Measurements from ENCODE around the gene FAM83D. TPM values are rescaled to one million over a fixed set of nuclear protein-coding genes. Genes with fewer than 3 reads are reported as not detected.

FAM83D gene
- total and polyA plus RNA-seq, 2 donors (not counting 1 experiment from before 2014, with no cell fraction given) = 0.82 to 1.7 TPM

DNA sequence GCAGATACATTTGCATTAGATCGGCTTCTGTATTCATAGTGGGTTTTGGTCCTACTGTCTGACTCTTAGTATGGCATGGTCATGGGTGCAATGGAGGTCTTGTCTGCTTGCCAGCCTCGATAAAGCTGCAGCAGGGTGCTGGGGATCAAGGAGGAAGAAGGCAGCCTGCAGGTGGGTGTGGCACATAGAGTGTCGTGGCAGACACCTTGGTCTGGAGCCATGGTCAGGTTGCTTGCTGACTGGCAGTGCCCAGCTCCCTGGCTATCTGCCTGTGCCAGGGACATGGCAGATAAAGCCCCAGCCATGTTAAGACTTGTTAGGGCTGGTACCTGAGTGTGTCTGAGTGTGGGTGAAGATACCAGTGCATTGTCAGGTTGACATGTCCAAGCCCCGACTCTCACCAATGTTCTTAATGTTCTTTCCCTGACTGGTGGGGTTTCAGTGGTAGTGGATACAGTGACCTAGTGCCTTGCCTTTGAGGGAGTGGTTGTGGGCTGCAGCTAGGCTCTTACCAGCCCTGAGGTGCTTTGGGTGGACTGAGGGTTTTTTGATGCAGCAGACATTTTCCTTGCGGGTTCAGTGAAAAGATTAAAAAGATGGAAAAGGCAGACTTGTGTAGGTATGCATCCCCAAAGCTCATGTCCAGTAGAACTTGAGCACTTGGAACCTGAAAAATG is 1.8 kb downstream of the FAM83D start:
- peak overlapping the region; percentile 99 for H3K4me2 ChIP-seq (replicated peaks; ENCODE audit: low read depth, low read length, poor library complexity, severe bottlenecking)
- peaks cover 27% of the 10 kb centered on the region for H3K4me1 Mint-ChIP-seq
- TF ChIP-seq, protein P1, sequence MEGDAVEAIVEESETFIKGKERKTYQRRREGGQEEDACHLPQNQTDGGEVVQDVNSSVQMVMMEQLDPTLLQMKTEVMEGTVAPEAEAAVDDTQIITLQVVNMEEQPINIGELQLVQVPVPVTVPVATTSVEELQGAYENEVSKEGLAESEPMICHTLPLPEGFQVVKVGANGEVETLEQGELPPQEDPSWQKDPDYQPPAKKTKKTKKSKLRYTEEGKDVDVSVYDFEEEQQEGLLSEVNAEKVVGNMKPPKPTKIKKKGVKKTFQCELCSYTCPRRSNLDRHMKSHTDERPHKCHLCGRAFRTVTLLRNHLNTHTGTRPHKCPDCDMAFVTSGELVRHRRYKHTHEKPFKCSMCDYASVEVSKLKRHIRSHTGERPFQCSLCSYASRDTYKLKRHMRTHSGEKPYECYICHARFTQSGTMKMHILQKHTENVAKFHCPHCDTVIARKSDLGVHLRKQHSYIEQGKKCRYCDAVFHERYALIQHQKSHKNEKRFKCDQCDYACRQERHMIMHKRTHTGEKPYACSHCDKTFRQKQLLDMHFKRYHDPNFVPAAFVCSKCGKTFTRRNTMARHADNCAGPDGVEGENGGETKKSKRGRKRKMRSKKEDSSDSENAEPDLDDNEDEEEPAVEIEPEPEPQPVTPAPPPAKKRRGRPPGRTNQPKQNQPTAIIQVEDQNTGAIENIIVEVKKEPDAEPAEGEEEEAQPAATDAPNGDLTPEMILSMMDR (IDR thresholded peaks at IDR 0.05) = no peak
- TF ChIP-seq EZH2 (IDR thresholded peaks at IDR 0.05; ENCODE audit: borderline replicate concordance, insufficient read depth, low read depth, low read length, poor library complexity, severe bottlenecking) = no peak
- intact Hi-C loops (cut with micrococcal nuclease) = loop anchor here (2.0 kb wide), 1 partner anchor 281 kb away; no protein-coding TSS in a partner anchor
- H3K36me3 ChIP-seq (replicated peaks in 1 of 2; ENCODE audit: control extremely low read depth in 1 of 2, control insufficient read depth in 1 of 2, extremely low read depth in 1 of 2, insufficient read depth in 2 of 2, low read length in 1 of 2) = peaks cover 0 to 4% of the 10 kb centered on the region in 2 experiments
- no peak overlapping the region for H3K9ac ChIP-seq (ENCODE audit: low read length)
- CTCF ChIA-PET = interaction anchor here (1.6 to 2.3 kb wide), 2 partner anchors 34 to 121 kb away, joined by 4 to 8 read pairs; partner anchors contain the start of gene DHX35
- H3K4me3 ChIP-seq (ENCODE audit: control extremely low read depth in 1 of 5, extremely low read depth in 1 of 5, insufficient read depth in 1 of 5, low read depth in 2 of 5, low read length in 4 of 5) = no peak overlapping the region
- peaks cover 0 to 3% (median 1%) of the 10 kb centered on the region in 4 experiments for H3K27me3 ChIP-seq (replicated peaks in 1 of 4; ENCODE audit: control extremely low read depth in 1 of 4, control insufficient read depth in 3 of 4, insufficient read depth in 4 of 4, low read length in 3 of 4)
- H3K9me3 ChIP-seq (ENCODE audit: control extremely low read depth in 1 of 3, control insufficient read depth in 2 of 3, insufficient read depth in 1 of 3, low read length in 2 of 3) = no peaks in the 10 kb centered on the region
- no peaks in the 10 kb centered on the region for H3K27me3 Mint-ChIP-seq
- peaks cover 6 to 18% of the 10 kb centered on the region in 2 donors for H3K4me1 ChIP-seq (ENCODE audit: control insufficient read depth in 2 of 2, insufficient read depth in 2 of 2, low read length in 2 of 2)
- H3K27ac Mint-ChIP-seq = no peak overlapping the region
- no peak overlapping the region for H2AFZ ChIP-seq (ENCODE audit: insufficient read depth, low read depth, low read length, poor library complexity, severe bottlenecking)
- H3K9me3 Mint-ChIP-seq (ENCODE audit: insufficient read depth) = no peaks in the 10 kb centered on the region
- POLR2A ChIA-PET = interaction anchor here (0.7 kb wide), 1 partner anchor 34 kb away, joined by 3 read pairs; the partner anchor contains the start of gene DHX35
- no peak for ATAC-seq (ENCODE audit: low read depth)
- WGBS (ENCODE audit: insufficient coverage) = 75% methylated on average over 5 of the region's 5 CpGs
- DNase-seq = no peak
- H3K27ac ChIP-seq (ENCODE audit: low read length in 2 of 2) = no peak overlapping the region
- no peaks in the 10 kb centered on the region for H4K20me1 ChIP-seq (ENCODE audit: control insufficient read depth, insufficient read depth, low read length, poor library complexity, severe bottlenecking)
- H3K79me2 ChIP-seq (ENCODE audit: control insufficient read depth, insufficient read depth, low read length) = peaks cover 45% of the 10 kb centered on the region
- H3K4me3 Mint-ChIP-seq = peak overlapping the region; percentile 70

DNA sequence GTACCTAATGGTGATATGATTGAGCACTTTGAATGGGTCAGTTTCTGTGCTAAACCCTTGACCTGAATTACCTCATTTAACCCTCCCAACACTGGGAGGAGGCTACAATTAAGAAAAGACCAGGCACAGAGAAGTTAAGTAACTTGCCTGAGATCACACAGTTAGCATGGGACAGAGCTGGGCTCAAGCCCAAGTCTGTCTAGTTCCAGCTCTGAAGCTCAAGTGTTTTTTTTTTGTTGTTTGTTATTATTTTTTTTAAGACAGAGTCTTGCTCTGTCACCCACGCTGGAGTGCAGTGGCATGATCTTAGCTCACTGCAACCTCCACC is 4.0 kb downstream of the FAM83D start:
- H3K27me3 Mint-ChIP-seq = no peaks in the 10 kb centered on the region
- Histone ChIP-seq H3K4me3 (ENCODE audit: control extremely low read depth in 1 of 5, extremely low read depth in 1 of 5, insufficient read depth in 1 of 5, low read depth in 2 of 5, low read length in 4 of 5) (no peak overlapping the region), H3K9me3 (ENCODE audit: control extremely low read depth in 1 of 3, control insufficient read depth in 2 of 3, insufficient read depth in 1 of 3, low read length in 2 of 3) (no peaks in the 10 kb centered on the region), H3K4me1 (ENCODE audit: control insufficient read depth in 2 of 2, insufficient read depth in 2 of 2, low read length in 2 of 2) (peaks cover 6 to 18% of the 10 kb centered on the region in 2 donors), H2AFZ (ENCODE audit: insufficient read depth, low read depth, low read length, poor library complexity, severe bottlenecking) (no peak overlapping the region), H3K9ac (ENCODE audit: low read length) (no peak overlapping the region), H3K27ac (ENCODE audit: low read length in 2 of 2) (no peak overlapping the region), H4K20me1 (ENCODE audit: control insufficient read depth, insufficient read depth, low read length, poor library complexity, severe bottlenecking) (no peaks in the 10 kb centered on the region), H3K4me2 (replicated peaks; ENCODE audit: low read depth, low read length, poor library complexity, severe bottlenecking) (no peak overlapping the region), H3K36me3 (replicated peaks in 1 of 2; ENCODE audit: control extremely low read depth in 1 of 2, control insufficient read depth in 1 of 2, extremely low read depth in 1 of 2, insufficient read depth in 2 of 2, low read length in 1 of 2) (no peaks in the 10 kb centered on the region), H3K79me2 (ENCODE audit: control insufficient read depth, insufficient read depth, low read length) (peaks cover 54% of the 10 kb centered on the region), H3K27me3 (replicated peaks in 1 of 4; ENCODE audit: control extremely low read depth in 1 of 4, control insufficient read depth in 3 of 4, insufficient read depth in 4 of 4, low read length in 3 of 4) (peaks cover 0 to 3% (median 1%) of the 10 kb centered on the region in 4 experiments)
- DNase-seq = no peak
- ATAC-seq (ENCODE audit: low read depth) = no peak
- ChIA-PET CTCF (interaction anchor here (0.7 kb wide), 1 partner anchor 8 kb away, joined by 3 read pairs; no protein-coding TSS in a partner anchor), POLR2A (interaction anchor here (0.7 to 0.9 kb wide), 3 partner anchors 25 to 56 kb away, joined by 3 to 4 read pairs (median 3); partner anchors contain the start of gene DHX35)
- H3K27ac Mint-ChIP-seq = no peak overlapping the region
- H3K4me1 Mint-ChIP-seq = peaks cover 22% of the 10 kb centered on the region
- H3K4me3 Mint-ChIP-seq = no peak overlapping the region
- no peaks in the 10 kb centered on the region for H3K9me3 Mint-ChIP-seq (ENCODE audit: insufficient read depth)
- 100% methylated on average over 1 of the region's 1 CpG for WGBS (ENCODE audit: insufficient coverage)
- TF ChIP-seq, protein P1 (IDR thresholded peaks at IDR 0.05) = no peak
- TF ChIP-seq EZH2 (IDR thresholded peaks at IDR 0.05; ENCODE audit: borderline replicate concordance, insufficient read depth, low read depth, low read length, poor library complexity, severe bottlenecking) = no peak
- intact Hi-C loops (cut with micrococcal nuclease) = no loop called here
